Left forelimb (tissue), 1 donor: ENCODE measurements around the gene KCNJ11.

ENCODE experiments used
- DNase-seq: peaks from one replicate; pipeline ENCODE4 v3.0.0-alpha.2; 2018; ENCODE audit warnings: low spot score

KCNJ11 gene

GRCh38 chr11:17366495-17366894, 22.0 kb downstream of the KCNJ11 start:
- no peak for DNase-seq

GRCh38 chr11:17354601-17354991, 33.9 kb downstream of the KCNJ11 start:
- no peak for DNase-seq

- DNase-seq: no peak
Measured at GRCh38 chr11:17353821-17354600, 34.4 kb downstream of the KCNJ11 start.

GRCh38 chr11:17352950-17353820, 35.3 kb downstream of the KCNJ11 start:
- DNase-seq: peak; percentile 88

GRCh38 chr11:17351510-17352176, 36.8 kb downstream of the KCNJ11 start, which contains the start of gene NCR3LG1:
Gene NCR3LG1 (plus strand): TSS chr11:17351800. CDS start chr11:17351970, 170 bp downstream.
- DNase-seq: no peak

- DNase-seq: no peak
Measured at GRCh38 chr11:17351172-17351509, 37.3 kb downstream of the KCNJ11 start.

- DNase-seq: no peak
Measured at GRCh38 chr11:17350455-17351171, 37.8 kb downstream of the KCNJ11 start.

GRCh38 chr11:17347676-17348075, 40.8 kb downstream of the KCNJ11 start:
- no peak for DNase-seq

- no peak for DNase-seq
Measured at GRCh38 chr11:17343907-17344306, 44.6 kb downstream of the KCNJ11 start.

GRCh38 chr11:17343257-17343656, 45.2 kb downstream of the KCNJ11 start:
- DNase-seq: no peak
